Stimulated activated naive CD8-positive, alpha-beta T cell treated with anti-CD3 and anti-CD28 coated beads, Interleukin-15, Interleukin-2, amounts not matched to agents 100 U/mL and 50 U/mL, for 24 hours (primary cell): ENCODE results near the gene B3GNT3.
"Not testable (repeated sequence)": the region's sequence is repeated elsewhere in the genome, so short reads cannot be mapped to it uniquely, and the experiment has no call there.

Experiments used
- ATAC-seq: fragments of 150-1000 bp; cut with Tn5 transposase; one replicate; pipeline ENCODE4 v1.10.0; 2021
- DNase-seq: peaks from one replicate; pipeline ENCODE4 v3.0.0; 2021

The B3GNT3 gene

DNA sequence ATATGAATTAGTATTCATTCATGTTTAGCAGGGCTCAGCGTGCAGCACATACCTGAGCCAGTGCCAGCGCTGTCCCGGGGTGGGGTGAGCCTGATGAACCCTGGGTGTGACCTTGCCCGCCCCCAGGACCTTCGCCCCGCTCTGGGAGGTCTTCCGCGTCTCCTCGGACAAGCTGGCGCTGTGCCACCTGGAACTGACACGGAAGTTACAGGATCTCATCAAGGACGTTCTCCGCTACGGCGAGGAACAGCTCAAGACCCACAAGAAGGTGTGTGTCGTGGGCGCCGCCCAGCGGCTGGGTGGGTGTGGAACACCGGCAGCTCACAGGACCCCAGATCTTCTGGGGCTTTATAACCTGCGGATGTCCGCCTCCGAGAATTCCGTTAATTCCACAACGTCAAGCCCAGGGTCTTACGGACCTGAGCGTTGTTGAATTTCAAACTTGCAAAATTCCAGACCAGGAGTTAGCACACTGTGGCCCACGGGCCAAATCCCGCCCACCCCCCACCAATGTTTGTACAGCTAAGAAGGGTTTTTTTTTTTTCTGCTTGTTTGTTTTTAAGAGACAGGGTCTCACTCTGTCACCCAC, 28.3 kb upstream of the B3GNT3 start:
- ATAC-seq: peak; percentile 32
- DNase-seq: peak; percentile 62

DNA sequence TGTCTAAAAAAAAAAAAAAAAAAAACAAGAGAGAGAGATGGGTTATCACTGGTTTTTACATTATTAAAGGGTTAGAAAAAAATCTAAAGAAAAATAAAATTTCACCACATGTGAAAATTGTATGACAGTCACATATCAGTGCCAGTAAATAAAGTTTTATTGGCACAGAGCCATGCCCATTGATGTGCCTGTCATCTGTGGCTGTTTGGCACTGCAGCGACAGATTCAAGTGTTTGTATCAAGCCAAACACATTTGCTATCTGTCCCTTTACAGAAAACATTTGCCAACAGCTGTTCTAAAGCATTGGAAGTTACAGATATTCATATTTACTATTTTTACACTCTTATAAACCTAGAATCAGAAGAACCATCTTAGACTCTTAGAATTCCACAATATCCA, 27.4 kb upstream of the B3GNT3 start:
- DNase-seq: no peak
- no peak for ATAC-seq

DNA sequence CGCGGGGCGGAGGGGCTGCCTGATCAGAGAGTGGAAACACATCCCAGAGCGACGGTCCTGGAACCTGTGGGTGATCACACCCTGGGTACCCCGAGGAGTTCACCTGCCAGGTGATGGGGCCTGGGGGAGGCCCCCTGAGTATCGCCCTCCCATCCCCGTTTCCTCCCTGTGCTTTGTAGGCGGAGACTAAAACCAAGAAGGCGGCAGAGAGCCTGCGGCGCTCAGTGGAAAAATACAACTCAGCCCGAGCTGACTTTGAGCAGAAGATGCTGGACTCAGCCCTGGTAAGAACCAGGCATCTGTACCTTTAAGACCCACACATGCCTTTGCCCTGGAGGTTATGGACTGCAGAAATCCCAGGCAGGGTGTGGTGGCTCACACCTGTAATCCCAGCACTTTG, 24.3 kb upstream of the B3GNT3 start:
- no peak for DNase-seq
- ATAC-seq: no peak

DNA sequence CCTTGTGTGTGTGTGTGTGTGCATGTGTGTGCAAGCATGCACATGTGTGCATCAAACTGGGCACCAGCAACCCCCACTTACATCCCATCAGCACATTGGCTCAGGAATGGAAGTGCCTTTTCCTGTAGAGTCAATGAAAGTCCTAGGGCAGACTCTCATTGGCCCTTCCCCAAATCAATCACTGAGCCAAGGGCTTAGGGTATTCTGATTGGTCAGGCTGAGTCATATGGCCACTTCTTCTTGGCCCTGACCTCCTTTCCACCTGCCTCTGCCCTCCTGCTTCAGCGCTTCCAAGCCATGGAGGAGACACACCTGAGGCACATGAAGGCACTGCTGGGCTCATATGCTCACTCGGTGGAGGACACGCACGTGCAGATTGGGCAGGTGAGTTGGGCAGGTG, 22.8 kb upstream of the B3GNT3 start:
- ATAC-seq: no peak

DNA sequence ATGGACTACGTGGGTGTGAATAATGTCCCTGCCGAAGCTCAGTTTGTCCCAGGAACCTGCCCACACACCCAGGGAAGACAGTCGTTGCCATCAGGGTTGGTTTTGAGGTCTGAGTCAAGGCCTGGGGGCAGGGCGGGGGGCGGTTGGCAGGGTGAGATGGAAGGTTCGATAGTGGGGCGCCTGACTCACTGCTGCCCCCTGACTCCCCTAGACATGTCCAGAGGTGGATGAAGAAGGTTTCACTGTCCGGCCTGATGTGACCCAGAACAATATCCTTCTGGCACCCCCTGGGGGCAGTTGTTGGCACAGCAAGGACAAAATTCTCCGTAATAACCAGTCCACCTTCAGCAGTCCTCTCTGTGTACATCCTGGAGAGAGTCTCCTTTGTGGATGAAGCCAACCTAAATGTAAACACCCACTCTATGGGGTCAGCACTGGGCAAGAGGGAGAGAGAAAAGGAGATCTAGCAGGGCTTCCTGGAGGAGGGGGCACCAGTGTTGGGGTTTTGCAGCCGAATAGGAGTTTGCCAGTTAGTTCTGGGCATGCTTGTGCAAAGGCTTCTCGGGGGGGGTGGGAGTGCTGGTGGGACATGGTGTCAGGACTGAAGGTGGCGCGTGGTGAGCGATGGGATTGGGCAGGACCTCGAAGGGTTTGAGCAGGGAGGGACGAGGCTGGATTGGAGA, 19.6 kb upstream of the B3GNT3 start:
- DNase-seq (peak; percentile 59), ATAC-seq (no peak)

More for the DNA sequence above, 22.8 kb upstream of the B3GNT3 start:
- DNase-seq: no peak

DNA sequence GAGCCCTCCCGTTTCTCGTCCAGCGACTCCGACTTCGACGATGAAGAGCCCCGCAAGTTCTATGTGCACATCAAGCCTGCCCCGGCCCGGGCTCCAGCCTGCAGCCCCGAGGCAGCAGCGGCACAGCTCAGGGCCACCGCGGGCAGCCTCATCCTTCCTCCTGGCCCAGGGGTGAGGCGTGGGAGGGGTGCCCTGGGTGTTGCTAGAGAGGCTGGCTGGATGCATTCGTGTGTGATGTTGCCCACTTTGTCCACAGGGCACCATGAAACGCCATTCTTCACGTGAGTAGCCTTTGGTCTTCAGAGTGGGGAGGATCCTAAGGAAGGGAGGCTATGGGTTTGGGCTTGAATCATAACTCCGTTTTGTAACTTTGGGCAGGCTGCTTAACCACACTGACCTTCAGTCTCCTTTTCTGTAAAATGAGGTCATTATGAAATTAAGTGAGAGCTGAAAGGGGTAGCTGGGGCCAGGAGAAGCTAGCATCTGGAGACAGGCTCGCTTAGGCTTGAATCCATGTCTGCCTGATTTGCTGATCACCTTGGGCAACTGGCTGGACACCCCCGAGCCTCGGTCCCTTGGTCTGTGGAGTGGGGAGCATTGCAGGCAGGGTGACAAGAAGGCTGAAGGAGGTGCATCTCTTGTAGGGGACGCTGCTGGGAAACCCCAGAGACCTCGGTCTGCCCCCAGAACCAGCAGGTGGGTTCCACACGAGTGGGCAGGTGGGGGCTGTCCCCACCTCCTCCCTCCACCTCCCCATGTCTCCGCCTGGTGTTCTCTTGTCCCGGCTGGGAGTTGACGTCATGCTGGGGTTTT, 18.7 kb upstream of the B3GNT3 start:
- DNase-seq (peak; percentile 44), ATAC-seq (peak; percentile 59)

DNA sequence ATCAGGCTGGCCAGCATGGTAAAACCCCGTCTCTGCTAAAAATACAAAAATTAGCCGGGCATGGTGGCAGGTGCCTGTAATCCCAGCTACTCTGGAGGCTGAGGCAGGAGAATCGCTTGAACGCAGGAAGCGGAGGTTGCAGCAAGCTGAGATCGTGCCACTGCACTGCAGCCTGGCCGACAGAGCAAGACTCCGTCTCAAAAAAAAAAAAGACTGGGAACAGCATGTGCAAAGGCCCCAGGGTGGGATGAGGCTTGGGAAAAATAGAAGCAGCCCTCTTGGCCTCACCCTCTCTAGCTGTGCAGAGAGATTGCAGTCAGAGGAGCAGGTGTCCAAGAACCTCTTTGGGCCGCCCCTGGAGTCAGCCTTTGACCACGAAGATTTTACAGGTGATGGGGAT, 17.1 kb upstream of the B3GNT3 start:
- ATAC-seq: not testable (repeated sequence)

DNA sequence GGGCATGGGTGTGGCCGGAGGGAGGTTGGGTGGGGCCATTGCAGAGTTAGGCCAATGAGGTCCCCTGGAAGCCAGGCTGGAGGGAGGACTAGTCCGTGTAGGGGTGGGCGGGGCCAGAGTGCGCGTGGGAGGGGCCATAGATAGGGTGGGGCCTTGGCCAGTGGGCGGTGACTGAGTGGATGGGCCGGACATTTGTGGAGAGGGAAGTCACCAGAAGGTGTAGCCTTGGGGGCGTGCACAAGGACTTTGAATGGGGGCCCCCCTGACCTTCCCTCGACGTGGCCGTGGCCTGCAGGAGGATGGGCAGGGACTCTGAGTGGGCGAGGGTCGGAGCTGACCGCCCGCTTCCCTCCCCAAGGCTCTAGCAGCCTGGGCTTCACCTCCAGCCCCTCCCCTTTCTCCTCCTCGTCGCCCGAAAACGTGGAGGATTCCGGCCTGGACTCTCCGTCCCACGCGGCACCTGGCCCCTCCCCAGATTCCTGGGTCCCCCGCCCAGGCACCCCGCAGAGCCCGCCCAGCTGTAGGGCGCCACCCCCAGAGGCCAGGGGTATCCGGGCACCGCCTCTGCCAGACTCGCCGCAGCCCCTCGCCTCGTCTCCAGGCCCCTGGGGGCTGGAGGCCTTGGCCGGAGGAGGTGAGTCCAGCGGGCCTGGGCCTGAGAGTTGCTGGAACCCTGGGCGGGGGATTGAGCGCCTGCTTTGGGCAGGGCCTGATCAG, 16.5 kb upstream of the B3GNT3 start:
- peak; percentile 41 for ATAC-seq
- peak; percentile 73 for DNase-seq

More for the DNA sequence above, 17.1 kb upstream of the B3GNT3 start:
- DNase-seq: not testable (repeated sequence)

DNA sequence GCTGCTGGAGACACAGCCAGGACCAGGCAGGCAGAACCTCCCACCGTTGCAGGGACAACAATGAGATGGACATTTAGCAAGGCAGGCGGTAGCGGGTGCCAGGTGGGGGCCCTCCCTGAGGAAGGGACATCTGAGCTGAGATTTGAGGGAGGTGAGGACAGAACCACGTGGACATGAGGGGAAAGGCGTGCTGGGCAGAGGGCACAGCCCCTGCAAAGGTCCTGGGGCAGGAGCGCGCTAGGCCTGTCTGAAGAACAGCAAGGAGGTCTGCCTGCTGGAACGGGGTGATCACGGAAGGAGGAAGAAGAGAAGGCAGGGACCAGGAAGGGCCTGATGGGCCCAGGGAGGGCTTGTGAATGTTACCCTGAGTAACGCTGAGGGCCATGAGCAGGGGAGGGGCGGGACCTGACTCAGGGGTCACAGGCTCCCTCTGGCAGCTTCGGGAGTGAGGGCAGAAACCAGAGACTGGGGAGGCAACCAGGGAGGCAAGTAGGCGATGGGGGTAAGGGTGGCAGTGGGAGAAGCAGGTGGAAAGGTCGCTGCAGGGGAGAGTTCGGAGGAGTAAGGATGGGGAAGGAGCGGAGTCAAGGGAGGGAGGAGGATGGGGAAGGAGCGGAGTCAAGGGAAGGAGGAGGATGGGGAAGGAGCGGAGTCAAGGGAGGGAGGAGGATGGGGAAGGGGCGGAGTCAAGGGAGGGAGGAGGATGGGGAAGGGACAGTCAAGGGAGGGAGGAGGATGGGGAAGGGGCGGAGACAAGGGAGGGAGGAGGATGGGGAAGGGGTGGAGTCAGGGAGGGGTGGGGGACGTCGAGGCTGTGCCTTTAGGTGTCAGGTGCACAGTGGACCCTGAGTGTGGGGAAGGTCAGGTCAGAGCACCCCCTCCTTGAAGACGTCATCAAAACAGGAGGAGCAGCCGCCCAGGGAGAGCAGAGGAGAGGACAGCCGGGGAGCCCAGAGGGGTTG, 15.7 kb upstream of the B3GNT3 start:
- ATAC-seq (no peak), DNase-seq (no peak)

DNA sequence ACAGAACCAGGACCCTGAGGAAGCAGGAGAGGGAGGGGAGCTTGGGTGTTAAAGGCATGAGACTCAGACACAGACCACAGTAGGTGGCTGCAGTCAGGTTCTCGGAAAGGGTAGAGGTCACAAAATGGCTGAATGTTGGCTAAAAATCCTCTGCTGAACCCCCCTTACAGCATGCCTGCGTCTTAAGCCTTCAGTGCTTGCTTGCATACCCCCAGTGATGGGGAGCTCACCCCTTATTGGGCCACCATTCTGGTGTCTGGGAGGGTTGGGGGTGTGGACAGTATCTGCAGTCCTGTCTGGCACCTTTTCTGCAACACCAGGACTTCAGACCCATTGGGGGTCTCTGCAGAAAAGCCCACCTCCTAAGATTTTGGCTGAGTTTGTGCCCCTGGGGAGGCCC, 14.2 kb upstream of the B3GNT3 start:
- ATAC-seq (no peak), DNase-seq (no peak)

DNA sequence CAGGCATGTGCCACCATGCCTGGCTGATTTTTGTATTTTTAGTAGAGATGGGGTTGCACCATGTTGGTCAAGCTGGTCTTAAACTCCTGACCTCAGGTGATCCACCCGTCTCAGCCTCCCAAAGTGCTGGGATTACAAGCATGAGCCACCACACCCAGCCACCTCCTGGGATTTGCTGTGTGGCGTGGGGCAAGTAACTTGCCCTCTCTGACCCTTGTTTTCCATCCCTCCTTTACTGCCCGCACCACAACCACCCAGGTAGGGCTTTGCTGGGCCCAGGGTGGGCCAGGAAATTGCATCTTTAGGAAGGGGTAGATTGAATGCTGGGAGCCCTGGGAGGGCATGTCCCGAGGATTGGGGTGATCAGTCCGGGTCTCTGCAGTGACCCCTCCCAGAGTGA, 11.2 kb upstream of the B3GNT3 start:
- DNase-seq, ATAC-seq: not testable (repeated sequence)

DNA sequence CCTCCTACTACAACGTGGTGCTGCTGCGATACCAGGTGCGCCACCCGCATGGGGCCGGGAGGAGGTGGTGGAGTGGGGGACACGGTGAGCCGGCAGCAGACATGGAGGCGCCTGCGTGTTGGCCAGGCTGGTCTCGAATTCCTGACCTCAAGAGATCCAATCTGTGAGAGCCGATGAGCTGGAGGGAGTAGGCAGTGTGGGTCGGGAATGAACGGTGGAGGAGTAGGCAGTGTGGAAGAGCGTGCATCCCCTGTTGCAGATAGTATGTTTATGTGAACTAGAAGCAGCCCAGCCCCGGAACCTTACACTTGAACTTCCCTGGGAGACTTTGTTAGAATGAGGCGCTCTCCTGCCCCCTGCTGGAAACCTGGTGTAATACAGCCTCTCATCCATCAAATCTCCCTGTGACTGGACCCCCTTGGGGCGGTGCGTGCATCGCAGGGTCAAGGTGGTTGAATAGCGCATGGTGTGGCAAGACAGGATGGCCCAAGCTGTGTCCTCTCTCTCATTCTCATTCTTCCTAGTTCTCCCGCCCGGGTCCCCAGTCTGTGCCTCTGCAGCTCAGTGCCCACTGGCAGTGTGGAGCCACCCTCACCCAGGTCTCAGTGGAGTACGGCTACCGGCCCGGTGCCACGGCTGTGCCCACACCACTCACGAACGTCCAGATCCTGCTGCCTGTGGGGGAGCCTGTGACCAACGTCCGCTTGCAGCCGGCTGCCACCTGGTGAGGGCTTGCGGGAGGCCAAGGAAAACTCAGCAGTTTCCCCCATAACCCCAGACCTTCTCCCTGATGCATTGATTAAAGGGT, 10.5 kb upstream of the B3GNT3 start:
- no peak for ATAC-seq
- DNase-seq: peak; percentile 80

DNA sequence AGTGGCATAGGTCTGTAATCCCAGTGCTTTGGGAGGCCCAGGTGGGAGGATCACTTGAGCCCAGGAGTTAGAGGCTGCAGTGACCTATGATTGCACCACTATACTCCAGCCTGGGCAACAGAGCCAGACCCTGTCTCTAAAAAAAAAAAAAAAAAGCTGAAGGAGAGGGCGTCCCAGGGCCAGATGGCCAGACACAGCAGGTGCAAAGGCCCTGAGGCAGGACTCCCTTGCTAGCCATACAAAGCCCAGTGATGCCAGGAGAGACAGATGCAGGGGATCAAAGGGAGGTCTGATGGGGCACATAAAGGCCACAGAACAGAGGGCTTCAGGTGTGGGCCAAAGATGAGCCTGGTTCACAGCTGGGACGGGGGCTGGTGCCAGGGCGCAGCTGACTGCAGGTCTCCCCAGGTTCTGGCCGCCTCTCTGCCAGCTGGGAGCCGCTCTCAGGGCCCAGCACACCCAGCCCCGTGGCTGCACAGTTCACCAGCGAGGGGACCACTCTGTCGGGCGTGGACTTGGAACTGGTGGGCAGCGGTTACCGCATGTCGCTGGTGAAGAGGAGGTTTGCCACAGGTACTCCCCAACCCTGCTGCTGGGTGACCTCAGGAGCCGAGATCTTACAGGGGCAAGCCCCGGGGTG, 7.5 kb upstream of the B3GNT3 start:
- ATAC-seq (no peak), DNase-seq (no peak)

DNA sequence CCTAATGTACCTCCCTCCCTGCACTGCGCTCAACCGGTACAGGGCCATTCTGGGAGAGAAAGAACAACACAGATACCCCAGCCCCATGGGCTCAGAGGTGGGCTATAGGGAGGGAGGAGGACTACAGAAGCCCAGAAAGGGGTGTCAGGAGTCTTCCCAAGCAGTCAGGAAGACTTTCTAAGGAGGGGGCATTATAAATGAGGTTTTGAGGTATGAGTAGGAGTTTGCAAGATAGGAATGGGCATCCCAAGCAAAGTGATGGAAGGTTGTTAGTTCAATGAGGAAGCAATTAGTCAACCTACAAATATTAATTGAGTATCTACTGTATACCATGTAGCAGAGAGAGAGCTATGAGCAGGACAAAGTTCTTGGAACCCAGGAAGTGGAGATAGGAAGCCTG, 6.3 kb upstream of the B3GNT3 start:
- ATAC-seq (no peak), DNase-seq (no peak)

DNA sequence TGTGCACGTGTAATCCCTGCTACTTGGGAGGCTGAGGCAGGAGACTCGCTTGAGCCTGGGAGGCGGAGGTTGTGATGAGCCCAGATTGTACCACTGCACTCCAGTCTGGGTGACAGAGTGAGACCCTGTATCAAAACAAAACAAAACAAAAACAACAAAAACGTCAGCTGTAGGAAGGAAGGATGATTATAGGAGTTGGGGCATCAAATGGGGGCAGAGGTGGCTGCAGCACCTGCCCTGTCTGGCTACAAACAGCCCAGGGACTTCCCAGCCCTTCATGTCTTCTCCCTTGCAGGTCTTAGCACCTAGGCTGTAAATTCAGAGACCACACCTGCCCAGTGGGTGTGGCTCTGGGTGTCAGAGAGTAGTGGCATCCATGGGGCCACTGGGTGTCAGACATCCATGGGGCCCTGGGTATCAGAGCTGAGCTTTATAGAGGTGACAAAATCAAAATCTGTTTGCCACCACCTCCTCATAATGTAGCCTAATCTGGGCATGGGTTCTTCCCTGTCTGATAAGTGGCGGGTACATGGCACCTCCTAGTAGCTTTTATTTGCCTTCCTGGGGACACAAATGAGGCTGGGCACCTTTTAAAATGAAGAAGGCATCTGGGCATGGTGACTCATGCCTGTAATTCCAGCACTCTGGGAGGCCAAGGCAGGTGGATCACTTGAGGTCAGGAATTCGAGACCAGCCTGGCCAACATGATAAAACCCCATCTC, 4.7 kb upstream of the B3GNT3 start:
- ATAC-seq: no peak
- no peak for DNase-seq

DNA sequence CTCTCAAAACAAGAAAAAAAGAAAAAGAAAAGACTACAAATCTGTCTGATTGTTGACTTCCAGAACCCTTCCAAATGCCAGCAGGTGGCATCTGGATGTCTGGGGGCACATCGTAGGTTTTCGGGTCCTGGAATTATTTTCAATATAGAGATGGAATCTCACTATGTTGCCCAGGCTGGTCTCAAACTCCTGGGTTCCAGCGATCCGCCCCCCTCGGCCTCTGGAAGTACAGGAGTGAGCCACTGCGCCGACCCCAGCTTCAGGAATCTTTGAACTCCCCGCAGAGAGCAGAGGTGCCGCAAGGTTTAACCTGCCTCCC, 567 bp upstream of the B3GNT3 start:
- no peak for ATAC-seq

DNA sequence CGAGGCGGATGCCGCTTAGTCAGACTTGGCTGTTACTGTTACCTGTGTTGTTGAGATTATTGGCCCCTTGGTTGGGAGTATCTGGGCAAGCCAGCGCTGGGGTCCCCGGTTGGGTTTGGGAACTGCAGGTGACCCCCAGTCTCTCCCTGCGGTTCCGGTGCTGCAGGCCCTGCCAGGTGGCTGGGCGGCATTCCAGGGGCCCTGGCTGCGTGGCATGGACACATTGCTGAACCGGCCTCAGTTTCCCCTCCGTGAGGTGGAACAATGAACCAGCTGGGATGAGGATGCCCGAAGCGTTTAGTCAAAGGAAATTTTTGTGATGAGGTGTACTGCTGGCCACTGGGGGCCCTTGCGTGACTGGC, 538 bp downstream of the B3GNT3 start:
- DNase-seq: no peak
- no peak for ATAC-seq

More for the DNA sequence above, 567 bp upstream of the B3GNT3 start:
- DNase-seq: no peak

DNA sequence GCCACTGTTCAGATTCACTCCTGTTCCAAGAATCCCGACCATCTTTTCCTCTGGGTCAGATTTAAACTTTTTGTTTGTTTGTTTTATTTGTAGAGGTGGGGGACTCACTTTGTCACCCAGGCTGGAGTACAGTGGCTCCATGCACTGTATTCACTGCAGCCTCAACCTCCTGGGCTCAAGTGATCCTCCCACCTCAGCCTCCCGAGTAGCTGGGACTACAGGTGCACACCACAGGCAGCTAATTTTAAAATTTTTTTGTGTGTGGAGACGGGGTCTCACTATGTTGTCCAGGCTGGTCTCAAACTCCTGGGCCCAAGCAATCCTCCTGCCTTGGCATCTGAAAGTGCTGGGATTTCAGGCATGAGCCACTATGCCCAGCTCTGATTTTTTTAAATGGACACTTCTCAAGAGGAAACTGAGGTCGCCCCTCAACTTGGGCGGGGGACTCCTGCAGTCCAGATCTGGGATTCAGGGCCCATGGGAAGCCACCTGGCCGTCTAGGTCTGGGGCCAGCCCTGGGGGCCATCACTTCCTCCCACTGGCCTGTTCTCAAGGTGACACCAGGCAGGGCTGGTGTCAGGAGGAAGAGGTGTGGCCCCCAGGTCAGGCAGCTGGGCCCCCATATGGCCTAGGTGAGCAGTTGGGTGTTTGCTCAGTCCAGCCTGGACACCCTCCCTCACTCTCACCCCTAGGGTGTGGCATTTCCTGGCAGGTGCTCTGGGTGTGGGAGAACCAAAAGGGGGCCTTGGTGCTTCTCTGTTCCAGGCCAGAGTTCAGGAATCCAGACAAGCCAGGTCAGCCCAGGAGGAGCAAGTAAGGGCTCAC, 1.3 kb downstream of the B3GNT3 start:
- DNase-seq (no peak), ATAC-seq (no peak)
